B cell (primary cell): ENCODE measurements around the gene NRXN2. TPM values are rescaled to one million over a fixed set of nuclear protein-coding genes. Genes with fewer than 3 reads are reported as not detected.

Experiments used
- ATAC-seq: fragments of 200-7000 bp; cut with Tn5 transposase; one replicate; pipeline ENCODE4 v1.10.0; 2021; ENCODE audit warnings: low read depth, mild to moderate bottlenecking, moderate number of reproducible peaks, moderate library complexity
- CTCF ChIA-PET: fragments of 350-600 bp; sonication (Branson Sonifier 250); formaldehyde crosslinking; loops from one replicate; lab custom pipeline; 2021; ENCODE audit warnings: antibody characterized with exemption, inconsistent platforms; lab: Charles Lee
- POLR2A ChIA-PET: fragments of 350-600 bp; sonication (Branson Sonifier 250); formaldehyde crosslinking; loops from one replicate; lab custom pipeline; 2021; ENCODE audit warnings: antibody characterized with exemption; lab: Charles Lee
- DNase-seq: peaks from one replicate; pipeline ENCODE4 v3.0.0; 2013
- H2AFZ ChIP-seq: 2 replicates; pipeline ENCODE4 v1.6.1; 2012; ENCODE audit warnings: mild to moderate bottlenecking, low read depth, low read length; ENCODE audit not compliant: insufficient read depth, poor library complexity, severe bottlenecking
- H3K27ac ChIP-seq, 2 donors: 1 replicate in 1 of 2; 2 replicates in 1 of 2; pipeline ENCODE4 v1.5.1; 2012 to 2013; ENCODE audit warnings: low read length in 2 of 2, mild to moderate bottlenecking in 2 of 2, moderate library complexity in 1 of 2
- H3K27me3 ChIP-seq, 4 experiments: fragments of 200-600 bp in 1 of 4; sonication (generic) in 1 of 4; replicated peaks in 1 of 4; 1 replicate in 2 of 4; 2 replicates in 2 of 4; pipeline versions ENCODE4 v1.6.1 to v1.7.0; 2013 to 2016; ENCODE audit warnings: low read length in 3 of 4, mild to moderate bottlenecking in 2 of 4, mixed read lengths in 1 of 4, moderate library complexity in 1 of 4; ENCODE audit not compliant: insufficient read depth in 4 of 4, control insufficient read depth in 3 of 4; ENCODE audit errors: control extremely low read depth in 1 of 4
- H3K36me3 ChIP-seq, 2 experiments: replicated peaks in 1 of 2; 1 replicate in 1 of 2; 2 replicates in 1 of 2; pipeline versions ENCODE4 v1.6.1 to v1.7.1; 2013; ENCODE audit warnings: low read length in 1 of 2; ENCODE audit not compliant: insufficient read depth in 2 of 2, control insufficient read depth in 1 of 2; ENCODE audit errors: control extremely low read depth in 1 of 2, extremely low read depth in 1 of 2
- H3K4me1 ChIP-seq, 2 donors: fragments of 200-600 bp in 1 of 2; sonication (generic) in 1 of 2; 1 replicate in 1 of 2; 2 replicates in 1 of 2; pipeline versions ENCODE4 v1.5.1 to v1.6.1; 2013 to 2017; ENCODE audit warnings: low read length in 2 of 2; ENCODE audit not compliant: control insufficient read depth in 2 of 2, insufficient read depth in 2 of 2
- H3K4me2 ChIP-seq: replicated peaks from 2 replicates; pipeline ENCODE3; 2012; ENCODE audit warnings: mild to moderate bottlenecking, low read depth, low read length; ENCODE audit not compliant: poor library complexity, severe bottlenecking
- H3K4me3 ChIP-seq, 5 experiments: fragments of 200-600 bp in 1 of 5; sonication (generic) in 1 of 5; 1 replicate in 3 of 5; 2 replicates in 2 of 5; pipeline versions ENCODE4 v1.5.1 to v1.7.0; 2011 to 2016; ENCODE audit warnings: low read length in 4 of 5, mild to moderate bottlenecking in 4 of 5, low read depth in 2 of 5, control low read depth in 1 of 5, moderate library complexity in 1 of 5; ENCODE audit not compliant: insufficient read depth in 1 of 5; ENCODE audit errors: control extremely low read depth in 1 of 5, extremely low read depth in 1 of 5
- H3K79me2 ChIP-seq: fragments of 200-600 bp; sonication (generic); one replicate; pipeline ENCODE4 v1.6.0; 2016; ENCODE audit warnings: low read length; ENCODE audit not compliant: control insufficient read depth, insufficient read depth
- H3K9ac ChIP-seq: fragments of 200-600 bp; sonication (generic); 2 replicates; pipeline ENCODE4 v1.6.1; 2017; ENCODE audit warnings: mild to moderate bottlenecking, low read length, moderate library complexity
- H3K9me3 ChIP-seq, 3 donors: one replicate each; pipeline versions ENCODE4 v1.6.1 to v1.7.1; 2013; ENCODE audit warnings: low read length in 2 of 3; ENCODE audit not compliant: control insufficient read depth in 2 of 3, insufficient read depth in 1 of 3; ENCODE audit errors: control extremely low read depth in 1 of 3
- H4K20me1 ChIP-seq: 2 replicates; pipeline ENCODE4 v1.6.0; 2012; ENCODE audit warnings: mild to moderate bottlenecking, low read length; ENCODE audit not compliant: insufficient read depth, control insufficient read depth, poor library complexity, severe bottlenecking
- H3K27ac Mint-ChIP-seq: one replicate; pipeline ENCODE4 v1.8.0; 2021; ENCODE audit warnings: mixed read lengths
- H3K27me3 Mint-ChIP-seq: one replicate; pipeline ENCODE4 v1.8.0; 2021; ENCODE audit warnings: mixed read lengths
- H3K4me1 Mint-ChIP-seq: one replicate; pipeline ENCODE4 v1.8.0; 2021; ENCODE audit warnings: mixed read lengths
- H3K4me3 Mint-ChIP-seq: one replicate; pipeline ENCODE4 v1.8.0; 2021; ENCODE audit warnings: mixed read lengths
- H3K9me3 Mint-ChIP-seq: one replicate; pipeline ENCODE4 v1.8.0; 2022; ENCODE audit warnings: mixed read lengths; ENCODE audit not compliant: insufficient read depth
- CTCF ChIP-seq: fragments of 200-600 bp; IDR thresholded peaks from one replicate; pipeline ENCODE4 v1.8.0; 2022; ENCODE audit warnings: antibody characterized with exemption, mild to moderate bottlenecking
- EZH2 ChIP-seq: IDR thresholded peaks from 2 replicates; pipeline ENCODE4 v1.6.1; 2012; ENCODE audit warnings: borderline replicate concordance, low read depth, mild to moderate bottlenecking, moderate library complexity, low read length; ENCODE audit not compliant: insufficient read depth, poor library complexity, severe bottlenecking
- WGBS: methylation state at CpG from one replicate; pipeline ENCODE4 v1.1.5; 2013; ENCODE audit warnings: missing lambda C conversion rate; ENCODE audit not compliant: insufficient coverage; 5-methylcytosine and 5-hydroxymethylcytosine counted together
- intact Hi-C: fragments of 100-400 bp; cut with micrococcal nuclease; formaldehyde crosslinking; loops from one replicate; pipeline ENCODE4 v1.10.0; 2022
- polyA plus RNA-seq: library from polyadenylated mRNA; depleted of rRNA; stranded (reverse); fragments of >200 nt; gene quantifications from 2 replicates; pipeline ENCODE4 v1.2.3, GENCODE V29; 2012
- total RNA-seq, 2 donors: library from RNA; stranded (reverse); fragments of 120-200 nt in 1 of 2; gene quantifications; 1 replicate in 1 of 2; 2 replicates in 1 of 2; pipeline versions ENCODE4 v1.2.3 to v1.2.4, GENCODE V29; 2013 to 2022

Gene NRXN2
- total and polyA plus RNA-seq, 2 donors (not counting 1 experiment from before 2014, with no cell fraction given) = 0.01 to 0.52 TPM

DNA sequence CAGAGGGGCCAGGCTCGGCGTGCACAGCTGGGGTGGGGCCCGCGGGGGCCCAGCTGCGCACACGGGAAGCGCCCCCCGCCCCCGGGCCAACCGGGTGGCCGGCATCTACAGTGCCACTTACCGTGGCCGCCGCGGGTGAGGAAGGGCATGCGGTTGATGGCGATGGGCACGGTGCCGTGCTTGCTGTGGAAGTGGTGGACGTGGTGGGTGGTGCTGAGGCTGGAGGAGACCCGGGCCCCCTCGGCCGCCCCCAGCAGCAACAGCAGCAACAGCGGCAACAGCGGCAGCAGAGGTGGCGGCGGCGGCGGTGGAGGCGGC lies 80.6 kb downstream of the NRXN2 start:
- H3K4me1 Mint-ChIP-seq = peaks cover 15% of the 10 kb centered on the region
- no peak overlapping the region for H3K27ac ChIP-seq
- no peaks in the 10 kb centered on the region for H3K36me3 ChIP-seq
- no peak for ATAC-seq
- no peaks in the 10 kb centered on the region for H3K79me2 ChIP-seq
- intact Hi-C loops = no loop called here
- H3K9ac ChIP-seq = no peak overlapping the region
- POLR2A ChIA-PET = no interaction called here
- WGBS = under 1% methylated on average over 30 of the region's 30 CpGs
- H3K4me3 Mint-ChIP-seq = no peak overlapping the region
- H3K4me2 ChIP-seq = peak overlapping the region; percentile 66
- no peak for DNase-seq
- H3K4me3 ChIP-seq = no peak overlapping the region
- peaks cover 0 to 6% (median 0%) of the 10 kb centered on the region in 3 donors for H3K9me3 ChIP-seq
- peaks cover 0 to 65% (median 36%) of the 10 kb centered on the region in 4 experiments for H3K27me3 ChIP-seq
- CTCF ChIA-PET = no interaction called here
- H3K27ac Mint-ChIP-seq = no peak overlapping the region
- TF ChIP-seq CTCF (no peak), EZH2 (no peak)
- H3K27me3 Mint-ChIP-seq = peaks cover 31% of the 10 kb centered on the region
- H4K20me1 ChIP-seq = no peaks in the 10 kb centered on the region
- no peaks in the 10 kb centered on the region for H3K9me3 Mint-ChIP-seq
- H3K4me1 ChIP-seq = peaks cover 33 to 48% of the 10 kb centered on the region in 2 donors
- peak overlapping the region; percentile 28 for H2AFZ ChIP-seq

- H3K4me2 ChIP-seq = peak overlapping the region; percentile 66
- H3K9ac ChIP-seq = no peak overlapping the region
- no peak overlapping the region for H3K27ac ChIP-seq
- peak overlapping the region; percentile 28 for H2AFZ ChIP-seq
- Mint-ChIP-seq H3K27ac (no peak overlapping the region), H3K4me3 (no peak overlapping the region), H3K9me3 (no peaks in the 10 kb centered on the region), H3K27me3 (peaks cover 28% of the 10 kb centered on the region), H3K4me1 (peaks cover 15% of the 10 kb centered on the region)
- ChIA-PET POLR2A (no interaction called here), CTCF (no interaction called here)
- DNase-seq = peak; percentile 35
- peaks cover 0 to 10% (median 0%) of the 10 kb centered on the region in 3 donors for H3K9me3 ChIP-seq
- TF ChIP-seq CTCF (no peak), EZH2 (peak; percentile 8)
- H3K36me3 ChIP-seq = no peaks in the 10 kb centered on the region
- intact Hi-C loops = no loop called here
- H3K4me3 ChIP-seq = no peak overlapping the region
- H3K27me3 ChIP-seq = peaks cover 0 to 71% (median 36%) of the 10 kb centered on the region in 4 experiments
- H3K4me1 ChIP-seq = peaks cover 38 to 48% of the 10 kb centered on the region in 2 donors
- ATAC-seq = no peak
- no peaks in the 10 kb centered on the region for H3K79me2 ChIP-seq
- no peaks in the 10 kb centered on the region for H4K20me1 ChIP-seq
- 59% methylated on average over 11 of the region's 11 CpGs for WGBS
Measured at GRCh38 chr11:64641596-64642417, 81.2 kb downstream of the NRXN2 start.
